SK-N-SH treated with all-trans-retinoic acid at 6 μM for 48 hours (cell line): ENCODE results near the gene DNASE1L3.

ENCODE experiments used
- ATAC-seq: fragments of 200-7000 bp; cut with Tn5 transposase; 3 replicates; pipeline ENCODE4 v1.9.1; 2020; ENCODE audit warnings: mild to moderate bottlenecking, moderate library complexity
- ARNTL ChIP-seq: fragments of 450-650 bp; formaldehyde crosslinking; IDR thresholded peaks from 2 replicates; pipeline ENCODE4 v1.5.0; 2020; ENCODE audit warnings: low read depth, mild to moderate bottlenecking, moderate library complexity, borderline replicate concordance
- CSRNP3 ChIP-seq: fragments of 250-450 bp; sonication (Bioruptor Pico); IDR thresholded peaks from 2 replicates; pipeline ENCODE4 v1.5.1; 2021; ENCODE audit warnings: mild to moderate bottlenecking, moderate library complexity
- ESRRG ChIP-seq: fragments of 250-450 bp; sonication (Bioruptor Pico); IDR thresholded peaks from 2 replicates; pipeline ENCODE4 v1.6.1; 2021; ENCODE audit warnings: mild to moderate bottlenecking
- GLIS3 ChIP-seq: fragments of 250-450 bp; sonication (Bioruptor Pico); IDR thresholded peaks from 2 replicates; pipeline ENCODE4 v1.5.0; 2020; ENCODE audit warnings: mild to moderate bottlenecking, moderate library complexity
- ISL1 ChIP-seq: fragments of 250-450 bp; sonication (Bioruptor Pico); IDR thresholded peaks from 2 replicates; pipeline ENCODE4 v2.1.2; 2022; ENCODE audit warnings: mild to moderate bottlenecking, moderate library complexity
- OSR1 ChIP-seq: fragments of 250-450 bp; sonication (Bioruptor Pico); IDR thresholded peaks from 2 replicates; pipeline ENCODE4 v1.8.0; 2022; ENCODE audit warnings: moderate library complexity, mild to moderate bottlenecking, inconsistent platforms
- POU6F1 ChIP-seq: fragments of 250-450 bp; sonication (Bioruptor Pico); IDR thresholded peaks from 2 replicates; pipeline ENCODE4 v1.8.0; 2021; ENCODE audit warnings: low read depth, mild to moderate bottlenecking, moderate library complexity, borderline replicate concordance
- PPARA ChIP-seq: fragments of 250-450 bp; sonication (Bioruptor Pico); IDR thresholded peaks from 2 replicates; pipeline ENCODE4 v1.5.0; 2020; ENCODE audit warnings: mild to moderate bottlenecking, borderline replicate concordance
- RARB ChIP-seq: fragments of 250-450 bp; sonication (Bioruptor Pico); IDR thresholded peaks from 2 replicates; pipeline ENCODE4 v1.8.0; 2021; ENCODE audit warnings: mild to moderate bottlenecking, moderate library complexity
- SNAI2 ChIP-seq: fragments of 250-450 bp; sonication (Bioruptor Pico); IDR thresholded peaks from 2 replicates; pipeline ENCODE4 v1.5.0; 2020; ENCODE audit warnings: mild to moderate bottlenecking, moderate library complexity
- TCF4 ChIP-seq: fragments of 250-450 bp; sonication (Bioruptor Pico); IDR thresholded peaks from 2 replicates; pipeline ENCODE4 v1.8.0; 2021; ENCODE audit warnings: mild to moderate bottlenecking, moderate library complexity, borderline replicate concordance
- TOX ChIP-seq: fragments of 250-450 bp; sonication (Bioruptor Pico); IDR thresholded peaks from 2 replicates; pipeline ENCODE4 v1.8.0; 2021; ENCODE audit warnings: mild to moderate bottlenecking, moderate library complexity, borderline replicate concordance
- ZC3H10 ChIP-seq: fragments of 250-450 bp; sonication (Bioruptor Pico); IDR thresholded peaks from 2 replicates; pipeline ENCODE4 v1.5.1; 2021; ENCODE audit warnings: mild to moderate bottlenecking, moderate library complexity
- ZFP3 ChIP-seq: fragments of 250-450 bp; sonication (Bioruptor Pico); IDR thresholded peaks from 2 replicates; pipeline ENCODE4 v1.5.0; 2020; ENCODE audit warnings: mild to moderate bottlenecking, moderate library complexity
- ZFP30 ChIP-seq: fragments of 450-650 bp; formaldehyde crosslinking; IDR thresholded peaks from 2 replicates; pipeline ENCODE4 v1.5.0; 2022; ENCODE audit warnings: mild to moderate bottlenecking, moderate library complexity
- ZNF565 ChIP-seq: fragments of 450-650 bp; formaldehyde crosslinking; conservative IDR thresholded peaks from 2 replicates; pipeline ENCODE4 v1.5.0; 2020; ENCODE audit warnings: low read depth, mild to moderate bottlenecking, moderate library complexity
- ZNF70 ChIP-seq: fragments of 450-650 bp; formaldehyde crosslinking; IDR thresholded peaks from 2 replicates; pipeline ENCODE4 v1.5.0; 2020; ENCODE audit warnings: mild to moderate bottlenecking, moderate library complexity
- TF ChIP-seq, protein P1 (sequence below): fragments of 250-450 bp; sonication (Bioruptor Pico); IDR thresholded peaks from 2 replicates; pipeline ENCODE4 v1.5.1; 2020; ENCODE audit warnings: low read depth, mild to moderate bottlenecking, moderate library complexity
- TF ChIP-seq, protein P2 (sequence below): fragments of 250-450 bp; sonication (Bioruptor Pico); IDR thresholded peaks from 2 replicates; pipeline ENCODE4 v1.8.0; 2020; ENCODE audit warnings: mild to moderate bottlenecking, moderate library complexity, borderline replicate concordance

DNASE1L3 gene

GRCh38 chr3:58168498-58168897, 42.3 kb downstream of the DNASE1L3 start:
- no peak for TF ChIP-seq CSRNP3 (CRISPR knock-in tag)
- no peak for TF ChIP-seq TOX (CRISPR knock-in tag)
- TF ChIP-seq ZFP30 (CRISPR knock-in tag), result no peak
- TF ChIP-seq ZFP3 (CRISPR knock-in tag), result no peak
- no peak for TF ChIP-seq PPARA
- TF ChIP-seq ISL1, result no peak
- no peak for TF ChIP-seq OSR1 (CRISPR knock-in tag)
- TF ChIP-seq, protein P1, sequence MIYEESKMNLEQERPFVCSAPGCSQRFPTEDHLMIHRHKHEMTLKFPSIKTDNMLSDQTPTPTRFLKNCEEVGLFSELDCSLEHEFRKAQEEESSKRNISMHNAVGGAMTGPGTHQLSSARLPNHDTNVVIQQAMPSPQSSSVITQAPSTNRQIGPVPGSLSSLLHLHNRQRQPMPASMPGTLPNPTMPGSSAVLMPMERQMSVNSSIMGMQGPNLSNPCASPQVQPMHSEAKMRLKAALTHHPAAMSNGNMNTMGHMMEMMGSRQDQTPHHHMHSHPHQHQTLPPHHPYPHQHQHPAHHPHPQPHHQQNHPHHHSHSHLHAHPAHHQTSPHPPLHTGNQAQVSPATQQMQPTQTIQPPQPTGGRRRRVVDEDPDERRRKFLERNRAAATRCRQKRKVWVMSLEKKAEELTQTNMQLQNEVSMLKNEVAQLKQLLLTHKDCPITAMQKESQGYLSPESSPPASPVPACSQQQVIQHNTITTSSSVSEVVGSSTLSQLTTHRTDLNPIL, result no peak
- no peak for TF ChIP-seq ZC3H10 (CRISPR knock-in tag)
- TF ChIP-seq POU6F1 (CRISPR knock-in tag), result no peak
- TF ChIP-seq TCF4 (CRISPR knock-in tag), result no peak
- TF ChIP-seq, all 23 proteins: peak for 0
- ATAC-seq, result no peak

- ATAC-seq, result peak; percentile 86
- no peak for TF ChIP-seq ZC3H10 (CRISPR knock-in tag)
- TF ChIP-seq PPARA, result no peak
- TF ChIP-seq RARB, result no peak
- TF ChIP-seq SNAI2 (CRISPR knock-in tag), result no peak
- no peak for TF ChIP-seq ZFP30 (CRISPR knock-in tag)
These were observed 43.1 kb downstream of the DNASE1L3 start for GRCh38 chr3:58167431-58168351.

DNA sequence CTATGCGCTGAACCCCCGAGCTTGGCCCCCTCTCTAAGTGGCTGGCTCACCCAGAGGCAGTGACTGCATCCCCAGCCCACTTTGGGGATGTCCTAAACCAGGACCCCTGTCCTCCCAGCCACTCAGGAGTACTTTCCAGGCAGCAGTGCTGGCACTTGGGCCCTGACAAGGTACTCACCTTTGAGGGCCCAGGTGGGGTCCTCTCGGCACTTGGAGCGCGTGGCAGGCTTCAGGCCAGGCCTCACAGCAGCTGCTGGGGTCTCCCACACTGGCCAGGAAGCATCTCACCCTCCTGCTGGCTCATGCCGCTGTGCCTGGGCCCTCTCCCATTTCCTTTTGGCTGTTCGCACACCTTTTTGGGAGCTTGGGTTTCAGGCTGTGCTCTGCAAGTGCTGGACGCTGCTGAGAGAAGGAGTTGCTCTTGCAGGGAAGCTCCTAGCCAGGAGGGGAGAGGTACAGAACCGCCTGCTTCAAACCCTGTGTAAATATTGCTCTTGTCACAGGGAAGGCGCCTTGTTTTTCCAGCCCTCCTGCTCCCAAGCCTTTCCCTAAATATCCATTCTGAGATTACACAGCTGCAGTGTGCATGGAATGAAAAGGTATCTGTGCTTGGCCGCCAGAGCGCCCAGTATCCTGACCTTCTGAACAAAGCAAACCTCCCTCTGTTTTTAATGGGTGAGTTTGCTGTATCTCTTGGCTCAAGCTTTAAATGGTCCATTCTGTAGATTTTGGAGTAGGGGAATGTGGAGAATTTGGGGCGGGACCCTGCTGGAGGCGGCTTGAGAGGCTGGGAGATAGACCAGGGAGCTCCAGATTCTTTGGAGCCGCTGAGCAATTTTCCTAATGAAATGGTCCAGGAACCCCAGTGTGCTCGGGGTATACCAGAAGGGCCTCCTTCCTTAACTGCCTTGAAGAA, 45.6 kb downstream of the DNASE1L3 start:
- TF ChIP-seq POU6F1 (CRISPR knock-in tag), result no peak
- no peak for TF ChIP-seq ZNF70
- no peak for TF ChIP-seq ZNF565 (CRISPR knock-in tag)
- TF ChIP-seq RARB, result no peak
- no peak for TF ChIP-seq GLIS3 (CRISPR knock-in tag)
- TF ChIP-seq TCF4 (CRISPR knock-in tag), result no peak
- no peak for TF ChIP-seq ARNTL (CRISPR knock-in tag)
- no peak for TF ChIP-seq ESRRG (CRISPR knock-in tag)
- TF ChIP-seq PPARA, result no peak
- TF ChIP-seq ZFP30 (CRISPR knock-in tag), result no peak
- no peak for TF ChIP-seq ZFP3 (CRISPR knock-in tag)
- TF ChIP-seq, protein P2, sequence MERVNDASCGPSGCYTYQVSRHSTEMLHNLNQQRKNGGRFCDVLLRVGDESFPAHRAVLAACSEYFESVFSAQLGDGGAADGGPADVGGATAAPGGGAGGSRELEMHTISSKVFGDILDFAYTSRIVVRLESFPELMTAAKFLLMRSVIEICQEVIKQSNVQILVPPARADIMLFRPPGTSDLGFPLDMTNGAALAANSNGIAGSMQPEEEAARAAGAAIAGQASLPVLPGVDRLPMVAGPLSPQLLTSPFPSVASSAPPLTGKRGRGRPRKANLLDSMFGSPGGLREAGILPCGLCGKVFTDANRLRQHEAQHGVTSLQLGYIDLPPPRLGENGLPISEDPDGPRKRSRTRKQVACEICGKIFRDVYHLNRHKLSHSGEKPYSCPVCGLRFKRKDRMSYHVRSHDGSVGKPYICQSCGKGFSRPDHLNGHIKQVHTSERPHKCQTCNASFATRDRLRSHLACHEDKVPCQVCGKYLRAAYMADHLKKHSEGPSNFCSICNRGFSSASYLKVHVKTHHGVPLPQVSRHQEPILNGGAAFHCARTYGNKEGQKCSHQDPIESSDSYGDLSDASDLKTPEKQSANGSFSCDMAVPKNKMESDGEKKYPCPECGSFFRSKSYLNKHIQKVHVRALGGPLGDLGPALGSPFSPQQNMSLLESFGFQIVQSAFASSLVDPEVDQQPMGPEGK, result no peak
- TF ChIP-seq OSR1 (CRISPR knock-in tag), result no peak
- TF ChIP-seq ZC3H10 (CRISPR knock-in tag), result no peak
- no peak for ATAC-seq
